HG02763 (cell line): ENCODE data around the gene TRMT6.
A peak's percentile ranks its signal among the peaks of the same experiment; 100 is the strongest.

Source experiments
- ATAC-seq: cut with Tn5 transposase; IDR thresholded peaks from one replicate; pipeline ENCODE4 v1.9.1; 2021; ENCODE audit warnings: mild to moderate bottlenecking, moderate library complexity; ENCODE audit not compliant: unreplicated experiment

Gene TRMT6

GRCh38 chr20:5950271-5951031, at the start of gene TRMT6, which contains the start of gene MCM8:
Gene TRMT6 (minus strand): TSS chr20:5950533. CDS start chr20:5950405, 128 bp downstream.
Gene MCM8 (plus strand): TSS chr20:5950652. CDS start chr20:5952016, 1,364 bp downstream.
- ATAC-seq, result peak; percentile 97

- no peak for ATAC-seq
These were observed 49.5 kb upstream of the TRMT6 start for GRCh38 chr20:5999783-6000182.

DNA sequence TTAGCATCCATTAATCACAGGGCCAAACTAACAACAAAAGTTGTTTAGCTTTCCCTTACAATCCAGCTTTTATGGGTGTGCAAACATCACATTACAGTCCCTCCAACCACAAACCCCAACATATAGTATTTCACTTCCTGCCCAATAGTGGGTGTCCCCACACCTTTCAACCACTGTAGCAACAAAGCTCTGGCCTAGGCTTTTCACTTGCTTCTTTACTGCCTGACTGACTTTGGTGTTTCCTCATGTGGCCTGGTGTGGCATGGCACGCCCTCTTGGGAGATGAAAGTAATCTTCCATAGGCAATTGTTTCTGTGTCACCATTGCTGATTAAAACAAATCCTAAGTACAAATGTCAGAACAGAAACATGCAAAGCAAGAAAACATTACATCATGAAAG, 46.4 kb upstream of the TRMT6 start:
- peak; percentile 88 for ATAC-seq

GRCh38 chr20:5991623-5992441, 41.5 kb upstream of the TRMT6 start:
- no peak for ATAC-seq

DNA sequence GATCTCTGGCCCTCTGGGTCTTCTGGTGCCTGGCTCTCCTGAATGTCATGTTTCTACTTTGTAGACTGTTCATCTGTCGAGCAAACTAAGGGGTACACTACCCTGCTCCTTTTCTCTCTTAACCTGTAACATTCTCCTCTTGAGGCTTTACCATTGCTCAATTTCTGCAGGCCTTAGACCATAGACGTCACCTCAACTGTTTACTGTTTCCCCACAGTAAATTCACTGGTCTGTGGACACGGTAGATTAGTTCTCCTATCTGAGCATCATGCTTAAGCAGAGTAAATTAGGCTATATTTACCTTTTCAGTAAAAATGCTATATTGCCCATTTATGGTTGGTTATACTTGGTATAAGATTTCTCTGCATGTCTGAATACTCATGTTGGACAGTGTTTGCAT, 40.6 kb upstream of the TRMT6 start:
- ATAC-seq, result no peak

GRCh38 chr20:5989539-5989938, 39.2 kb upstream of the TRMT6 start:
- ATAC-seq, result no peak

GRCh38 chr20:5987383-5987782, 37.0 kb upstream of the TRMT6 start:
- ATAC-seq, result no peak

DNA sequence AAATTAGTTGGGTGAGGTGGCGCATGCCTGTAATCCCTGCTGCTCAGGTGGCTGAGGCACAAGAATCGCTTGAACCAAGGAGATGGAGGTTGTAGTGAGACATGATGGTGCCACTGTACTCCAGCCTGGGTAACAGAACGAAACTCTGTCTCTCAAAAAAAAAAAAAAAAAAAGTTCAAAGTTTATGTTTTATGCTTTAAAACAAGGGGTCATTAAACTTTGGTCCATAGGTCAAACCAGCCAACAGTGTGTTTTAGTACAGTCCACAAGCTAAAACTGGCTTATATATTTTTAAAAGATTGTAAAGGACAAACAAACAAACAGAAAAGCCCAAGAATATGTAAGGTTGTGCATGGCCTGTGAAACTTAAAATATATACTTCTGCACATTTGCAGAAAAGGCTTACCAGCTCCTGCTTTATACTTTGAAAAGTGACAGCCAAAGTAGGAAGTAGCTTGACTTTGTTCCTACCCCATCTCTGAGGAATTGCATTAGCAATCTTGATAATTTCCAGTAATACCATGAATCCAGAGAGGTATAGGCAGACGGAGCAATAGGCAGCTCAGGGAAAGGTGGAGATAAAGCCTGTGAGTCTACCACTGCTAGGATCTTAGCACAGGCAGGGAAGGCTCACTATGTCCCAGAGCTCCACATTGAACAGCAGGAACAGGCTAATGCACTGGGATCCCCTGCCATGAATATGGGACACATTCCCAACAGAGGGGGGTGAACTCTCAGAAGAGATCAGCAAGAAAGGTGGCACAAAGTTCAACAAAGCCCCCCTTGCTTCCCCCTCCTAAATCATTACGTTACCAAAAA, 30.6 kb upstream of the TRMT6 start:
- no peak for ATAC-seq

DNA sequence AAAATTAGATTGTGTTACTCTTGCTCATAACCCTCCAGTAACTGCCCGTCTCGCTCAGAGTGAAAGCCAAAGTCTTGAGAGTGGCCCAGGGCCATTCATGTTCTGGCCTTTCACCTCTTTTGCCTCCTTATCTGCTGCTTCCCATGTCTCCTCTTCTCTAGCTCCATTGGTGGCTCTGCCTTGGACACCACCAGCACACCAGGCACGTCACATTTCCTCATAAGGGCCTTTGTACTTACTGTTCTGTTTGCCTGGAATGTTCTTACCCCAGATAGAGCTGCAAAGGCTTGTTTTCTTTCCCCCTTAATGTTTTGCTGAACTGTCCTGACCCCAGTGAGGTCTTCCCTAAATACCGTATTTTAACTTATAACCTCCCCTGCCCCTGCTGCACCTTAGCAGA, 29.5 kb upstream of the TRMT6 start:
- ATAC-seq, result no peak

- ATAC-seq, result no peak
These were observed 27.6 kb upstream of the TRMT6 start for GRCh38 chr20:5977975-5978374.

- ATAC-seq, result no peak
These were observed 26.9 kb upstream of the TRMT6 start for GRCh38 chr20:5977223-5977622.

DNA sequence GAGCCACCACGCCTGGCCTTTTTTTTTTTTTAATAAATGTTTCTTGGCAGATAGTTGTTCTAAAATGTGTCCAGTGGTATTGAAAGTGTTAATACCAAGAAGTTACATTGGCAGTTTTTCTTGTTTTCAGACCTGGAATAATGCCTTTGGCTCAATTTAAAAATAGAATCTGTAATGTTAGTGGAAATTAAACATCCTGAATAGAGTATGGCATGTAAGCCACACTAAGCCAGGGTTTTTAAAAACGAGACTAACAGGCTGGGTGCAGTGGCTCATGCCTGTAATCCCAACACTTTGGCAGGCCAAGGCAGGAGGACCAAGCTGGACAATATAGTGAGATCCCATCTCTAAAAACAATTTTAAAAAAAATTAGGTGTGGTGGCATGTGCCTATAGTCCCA, 25.4 kb upstream of the TRMT6 start:
- ATAC-seq, result no peak

GRCh38 chr20:5974531-5974930, 24.2 kb upstream of the TRMT6 start:
- no peak for ATAC-seq

- ATAC-seq, result no peak
These were observed 23.6 kb upstream of the TRMT6 start for GRCh38 chr20:5973971-5974370.

DNA sequence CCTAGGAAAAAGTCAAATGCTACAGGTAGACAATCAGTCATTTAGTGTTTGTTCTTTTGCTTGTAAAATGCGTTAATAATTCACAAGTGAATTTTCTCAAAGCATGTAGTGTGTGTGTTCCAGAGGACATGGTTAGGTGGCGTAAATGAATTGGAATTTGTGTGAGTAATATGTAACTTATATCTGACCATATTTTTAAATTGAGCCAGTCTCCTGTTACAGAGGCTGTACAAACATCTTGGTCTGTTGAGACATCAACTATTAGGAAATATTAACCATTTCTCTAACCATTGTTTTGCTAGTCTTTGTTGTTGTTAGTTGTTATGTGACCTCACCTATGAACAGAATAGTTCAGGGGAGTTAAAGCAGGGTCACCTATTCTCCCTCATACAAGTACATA, 22.8 kb upstream of the TRMT6 start:
- no peak for ATAC-seq

- no peak for ATAC-seq
These were observed 20.9 kb upstream of the TRMT6 start for GRCh38 chr20:5971203-5971602.

GRCh38 chr20:5970381-5970780, 20.0 kb upstream of the TRMT6 start:
- no peak for ATAC-seq

DNA sequence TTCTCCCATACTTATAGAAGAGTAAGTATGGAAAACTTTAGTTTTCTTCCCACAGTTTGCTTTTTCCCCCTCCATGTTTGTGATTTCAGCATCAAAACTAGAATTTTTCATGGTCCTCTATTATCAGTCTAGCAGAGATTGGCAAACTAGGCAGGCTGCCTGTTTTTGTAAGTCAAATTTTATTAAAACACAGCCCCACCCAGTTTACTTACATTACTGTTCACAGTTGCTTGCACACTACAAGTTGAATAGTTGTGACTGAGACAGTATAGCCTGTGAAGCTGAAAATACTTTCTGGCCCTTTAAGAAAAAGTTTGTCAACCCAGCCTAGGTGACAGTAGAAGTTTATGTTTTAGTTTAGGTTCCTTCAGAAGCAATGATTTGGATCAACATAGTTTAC, 19.6 kb upstream of the TRMT6 start:
- ATAC-seq, result no peak

GRCh38 chr20:5969348-5969935, 19.1 kb upstream of the TRMT6 start:
- no peak for ATAC-seq

- ATAC-seq, result no peak
These were observed 18.1 kb upstream of the TRMT6 start for GRCh38 chr20:5968462-5968861.

DNA sequence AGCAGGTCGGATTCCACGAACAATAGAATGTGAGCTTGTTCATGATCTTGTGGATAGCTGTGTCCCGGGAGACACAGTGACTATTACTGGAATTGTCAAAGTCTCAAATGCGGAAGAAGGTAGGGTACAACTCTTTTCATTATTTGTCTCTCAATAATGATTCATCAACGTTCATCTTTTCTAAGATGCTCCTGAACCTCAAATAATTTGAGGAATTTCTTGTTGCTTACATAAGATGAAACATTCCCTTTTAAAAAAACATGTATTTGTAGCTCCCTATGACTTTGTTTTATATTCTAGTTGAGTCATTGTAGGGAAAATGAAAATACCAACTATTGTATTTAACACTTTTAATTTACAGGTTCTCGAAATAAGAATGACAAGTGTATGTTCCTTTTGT, 17.1 kb upstream of the TRMT6 start:
- no peak for ATAC-seq
